ENCODE measurements around the gene DDIAS. TPM values are rescaled to one million over a fixed set of nuclear protein-coding genes. Genes with fewer than 3 reads are reported as not detected.
"Not testable (repeated sequence)": the region's sequence is repeated elsewhere in the genome, so short reads cannot be mapped to it uniquely, and the experiment has no call there.

The DDIAS gene
- total and polyA plus RNA-seq, 4 donors: 0.71 to 2.8 (median 1.4) TPM

DNA sequence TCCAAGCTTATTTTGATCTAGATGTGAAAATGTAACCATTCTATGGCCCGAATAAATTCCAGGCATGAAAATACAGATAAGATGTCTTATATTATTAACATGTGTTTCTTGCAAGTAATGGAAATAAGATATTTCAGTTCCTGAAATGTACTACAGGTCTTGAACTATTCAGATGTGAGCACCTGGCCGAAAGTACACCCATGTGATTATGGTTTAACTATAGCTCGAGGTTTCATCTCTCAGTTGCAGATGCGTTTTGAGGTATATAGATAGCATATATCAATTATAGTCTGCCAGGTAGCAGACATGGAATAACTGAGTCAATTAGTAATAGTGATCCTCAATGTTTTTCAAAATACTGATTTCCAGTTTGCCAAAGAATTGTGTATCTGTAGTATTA, 68.3 kb downstream of the DDIAS start:
- DNase-seq (no peak), ATAC-seq (ENCODE audit: insufficient read depth, low FRiP score) (no peak)
- Histone ChIP-seq H3K9ac (ENCODE audit: insufficient read depth in 1 of 2, low read length in 2 of 2) (no peak overlapping the region), H3K4me1 (ENCODE audit: control insufficient read depth in 5 of 5, insufficient read depth in 5 of 5, low read length in 5 of 5) (no peaks in the 10 kb centered on the region), H3K27ac (ENCODE audit: low read depth in 1 of 2, low read length in 1 of 2) (no peak overlapping the region), H3K9me3 (ENCODE audit: control insufficient read depth in 4 of 4, insufficient read depth in 3 of 4, low read length in 3 of 4) (no peaks in the 10 kb centered on the region), H3K27me3 (ENCODE audit: control insufficient read depth in 3 of 3, insufficient read depth in 3 of 3, low read length in 2 of 3) (no peaks in the 10 kb centered on the region), H3K36me3 (ENCODE audit: control insufficient read depth in 4 of 4, insufficient read depth in 4 of 4, low read length in 4 of 4) (no peaks in the 10 kb centered on the region), H3K4me3 (no peak overlapping the region)
- TF ChIP-seq, protein P1, sequence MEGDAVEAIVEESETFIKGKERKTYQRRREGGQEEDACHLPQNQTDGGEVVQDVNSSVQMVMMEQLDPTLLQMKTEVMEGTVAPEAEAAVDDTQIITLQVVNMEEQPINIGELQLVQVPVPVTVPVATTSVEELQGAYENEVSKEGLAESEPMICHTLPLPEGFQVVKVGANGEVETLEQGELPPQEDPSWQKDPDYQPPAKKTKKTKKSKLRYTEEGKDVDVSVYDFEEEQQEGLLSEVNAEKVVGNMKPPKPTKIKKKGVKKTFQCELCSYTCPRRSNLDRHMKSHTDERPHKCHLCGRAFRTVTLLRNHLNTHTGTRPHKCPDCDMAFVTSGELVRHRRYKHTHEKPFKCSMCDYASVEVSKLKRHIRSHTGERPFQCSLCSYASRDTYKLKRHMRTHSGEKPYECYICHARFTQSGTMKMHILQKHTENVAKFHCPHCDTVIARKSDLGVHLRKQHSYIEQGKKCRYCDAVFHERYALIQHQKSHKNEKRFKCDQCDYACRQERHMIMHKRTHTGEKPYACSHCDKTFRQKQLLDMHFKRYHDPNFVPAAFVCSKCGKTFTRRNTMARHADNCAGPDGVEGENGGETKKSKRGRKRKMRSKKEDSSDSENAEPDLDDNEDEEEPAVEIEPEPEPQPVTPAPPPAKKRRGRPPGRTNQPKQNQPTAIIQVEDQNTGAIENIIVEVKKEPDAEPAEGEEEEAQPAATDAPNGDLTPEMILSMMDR (IDR thresholded peaks at IDR 0.05; ENCODE audit: control extremely low read depth, extremely low read depth): no peak
- 91 to 92% methylated on average over 4 of the region's 4 CpGs for WGBS, 2 donors

DNA sequence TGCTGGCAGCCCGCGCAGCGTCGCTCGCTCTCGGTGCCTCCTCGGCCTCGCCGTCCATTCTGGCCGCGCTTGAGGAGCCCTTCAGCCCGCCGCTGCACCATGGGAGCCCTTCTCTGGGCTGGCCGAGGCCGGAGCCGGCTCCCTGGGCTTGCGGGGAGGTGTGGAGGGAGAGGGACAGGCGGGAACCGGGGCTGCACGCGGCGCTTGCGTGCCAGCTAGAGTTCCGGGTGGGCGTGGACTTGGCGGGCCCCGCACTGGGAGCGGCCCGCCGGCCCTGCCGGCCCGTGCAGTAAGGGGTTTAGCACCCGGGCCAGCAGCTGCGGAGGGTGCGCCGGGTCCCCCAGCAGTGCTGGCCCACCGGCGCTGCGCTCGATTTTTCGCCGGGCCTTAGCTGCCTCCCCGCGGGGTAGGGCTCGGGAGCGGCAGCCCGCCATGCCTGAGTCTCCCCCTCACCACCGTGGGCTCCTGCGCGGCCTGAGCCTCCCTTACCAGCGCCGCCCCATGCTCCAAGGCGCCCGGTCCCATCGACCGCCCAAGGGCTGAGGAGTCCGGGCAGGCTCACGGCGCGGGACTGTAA, 69.1 kb downstream of the DDIAS start:
- H3K4me3 ChIP-seq; DNase-seq; H3K9me3 ChIP-seq (ENCODE audit: control insufficient read depth in 4 of 4, insufficient read depth in 3 of 4, low read length in 3 of 4); H3K27ac ChIP-seq (ENCODE audit: low read depth in 1 of 2, low read length in 1 of 2); H3K27me3 ChIP-seq (ENCODE audit: control insufficient read depth in 3 of 3, insufficient read depth in 3 of 3, low read length in 2 of 3); H3K36me3 ChIP-seq (ENCODE audit: control insufficient read depth in 4 of 4, insufficient read depth in 4 of 4, low read length in 4 of 4); H3K4me1 ChIP-seq (ENCODE audit: control insufficient read depth in 5 of 5, insufficient read depth in 5 of 5, low read length in 5 of 5); ATAC-seq (ENCODE audit: insufficient read depth, low FRiP score); H3K9ac ChIP-seq (ENCODE audit: insufficient read depth in 1 of 2, low read length in 2 of 2): not testable (repeated sequence)
- 86 to 92% methylated on average over 44 to 60 of the region's 60 CpGs for WGBS, 2 donors

DNA sequence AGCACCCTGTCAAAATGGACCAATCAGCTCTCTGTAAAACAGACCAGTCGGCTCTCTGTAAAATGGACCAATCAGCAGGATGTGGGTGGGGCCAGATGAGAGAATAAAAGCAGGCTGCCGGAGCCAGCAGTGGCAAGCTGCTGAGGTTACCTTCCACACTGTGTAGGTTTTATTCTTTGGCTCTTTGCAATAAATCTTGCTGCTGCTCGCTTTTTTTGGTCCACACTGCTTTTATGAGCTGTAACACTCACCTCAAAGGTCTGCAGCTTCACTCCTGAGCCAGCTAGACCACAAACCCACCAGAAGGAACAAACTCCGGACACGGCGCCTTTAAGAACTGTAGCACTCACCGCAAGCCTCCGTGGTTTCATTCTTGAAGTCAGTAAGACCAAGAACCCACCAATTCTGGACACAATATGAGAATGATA, 70.0 kb downstream of the DDIAS start:
- WGBS, 2 donors: 66 to 76% methylated on average over 8 of the region's 8 CpGs
- ATAC-seq (ENCODE audit: insufficient read depth, low FRiP score): not testable (repeated sequence)

DNA sequence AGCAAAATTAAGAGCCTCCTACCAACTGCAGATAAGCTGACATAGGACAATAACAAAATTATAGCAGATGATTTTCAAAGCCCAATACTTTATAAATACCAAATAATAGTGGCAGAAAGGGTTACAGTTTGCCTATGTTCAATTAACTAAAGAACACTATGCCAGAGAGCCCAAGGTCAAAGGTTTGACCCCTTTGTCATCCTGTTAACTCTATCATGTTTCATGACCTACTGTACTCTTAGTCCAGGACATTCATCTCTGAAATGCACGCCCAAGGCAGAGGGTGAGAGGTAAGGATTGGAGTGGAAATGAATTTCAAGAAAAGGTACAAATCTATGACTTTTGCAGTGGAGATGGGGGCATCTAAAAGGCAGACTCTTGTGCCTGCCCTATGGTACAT, 70.6 kb downstream of the DDIAS start:
- Histone ChIP-seq H3K27ac (ENCODE audit: low read depth in 1 of 2, low read length in 1 of 2) (no peak overlapping the region), H3K4me3 (no peak overlapping the region), H3K9ac (ENCODE audit: insufficient read depth in 1 of 2, low read length in 2 of 2) (no peak overlapping the region), H3K4me1 (ENCODE audit: control insufficient read depth in 5 of 5, insufficient read depth in 5 of 5, low read length in 5 of 5) (no peaks in the 10 kb centered on the region), H3K9me3 (ENCODE audit: control insufficient read depth in 4 of 4, insufficient read depth in 3 of 4, low read length in 3 of 4) (no peaks in the 10 kb centered on the region), H3K36me3 (ENCODE audit: control insufficient read depth in 4 of 4, insufficient read depth in 4 of 4, low read length in 4 of 4) (no peaks in the 10 kb centered on the region), H3K27me3 (ENCODE audit: control insufficient read depth in 3 of 3, insufficient read depth in 3 of 3, low read length in 2 of 3) (no peaks in the 10 kb centered on the region)
- ATAC-seq (ENCODE audit: insufficient read depth, low FRiP score) (no peak), DNase-seq (no peak)
- TF ChIP-seq, protein P1 (IDR thresholded peaks at IDR 0.05; ENCODE audit: control extremely low read depth, extremely low read depth): no peak
- 80 to 90% methylated on average over 1 of the region's 1 CpG for WGBS, 2 donors

More for the DNA sequence above, 70.0 kb downstream of the DDIAS start:
- not testable (repeated sequence) for H3K4me1 ChIP-seq (ENCODE audit: control insufficient read depth in 5 of 5, insufficient read depth in 5 of 5, low read length in 5 of 5); H3K9me3 ChIP-seq (ENCODE audit: control insufficient read depth in 4 of 4, insufficient read depth in 3 of 4, low read length in 3 of 4); H3K27me3 ChIP-seq (ENCODE audit: control insufficient read depth in 3 of 3, insufficient read depth in 3 of 3, low read length in 2 of 3); H3K27ac ChIP-seq (ENCODE audit: low read depth in 1 of 2, low read length in 1 of 2); H3K36me3 ChIP-seq (ENCODE audit: control insufficient read depth in 4 of 4, insufficient read depth in 4 of 4, low read length in 4 of 4); H3K4me3 ChIP-seq; H3K9ac ChIP-seq (ENCODE audit: insufficient read depth in 1 of 2, low read length in 2 of 2); DNase-seq

All from lung (tissue), 12 donors.